ENCODE data around the gene ERICH4. TPM values are rescaled to one million over a fixed set of nuclear protein-coding genes. Genes with fewer than 3 reads are reported as not detected.
A peak's percentile ranks its signal among the peaks of the same experiment; 100 is the strongest.

ERICH4 gene
- total and polyA plus RNA-seq, 9 of the 15 experiments (the other 6 are each of a cell fraction or from before 2014, with no cell fraction given) = not detected

GRCh38 chr19:41397086-41398049, 45.6 kb upstream of the ERICH4 start, which contains the start of the genes BCKDHA and EXOSC5 (continued):
- TF ChIP-seq, protein P1, sequence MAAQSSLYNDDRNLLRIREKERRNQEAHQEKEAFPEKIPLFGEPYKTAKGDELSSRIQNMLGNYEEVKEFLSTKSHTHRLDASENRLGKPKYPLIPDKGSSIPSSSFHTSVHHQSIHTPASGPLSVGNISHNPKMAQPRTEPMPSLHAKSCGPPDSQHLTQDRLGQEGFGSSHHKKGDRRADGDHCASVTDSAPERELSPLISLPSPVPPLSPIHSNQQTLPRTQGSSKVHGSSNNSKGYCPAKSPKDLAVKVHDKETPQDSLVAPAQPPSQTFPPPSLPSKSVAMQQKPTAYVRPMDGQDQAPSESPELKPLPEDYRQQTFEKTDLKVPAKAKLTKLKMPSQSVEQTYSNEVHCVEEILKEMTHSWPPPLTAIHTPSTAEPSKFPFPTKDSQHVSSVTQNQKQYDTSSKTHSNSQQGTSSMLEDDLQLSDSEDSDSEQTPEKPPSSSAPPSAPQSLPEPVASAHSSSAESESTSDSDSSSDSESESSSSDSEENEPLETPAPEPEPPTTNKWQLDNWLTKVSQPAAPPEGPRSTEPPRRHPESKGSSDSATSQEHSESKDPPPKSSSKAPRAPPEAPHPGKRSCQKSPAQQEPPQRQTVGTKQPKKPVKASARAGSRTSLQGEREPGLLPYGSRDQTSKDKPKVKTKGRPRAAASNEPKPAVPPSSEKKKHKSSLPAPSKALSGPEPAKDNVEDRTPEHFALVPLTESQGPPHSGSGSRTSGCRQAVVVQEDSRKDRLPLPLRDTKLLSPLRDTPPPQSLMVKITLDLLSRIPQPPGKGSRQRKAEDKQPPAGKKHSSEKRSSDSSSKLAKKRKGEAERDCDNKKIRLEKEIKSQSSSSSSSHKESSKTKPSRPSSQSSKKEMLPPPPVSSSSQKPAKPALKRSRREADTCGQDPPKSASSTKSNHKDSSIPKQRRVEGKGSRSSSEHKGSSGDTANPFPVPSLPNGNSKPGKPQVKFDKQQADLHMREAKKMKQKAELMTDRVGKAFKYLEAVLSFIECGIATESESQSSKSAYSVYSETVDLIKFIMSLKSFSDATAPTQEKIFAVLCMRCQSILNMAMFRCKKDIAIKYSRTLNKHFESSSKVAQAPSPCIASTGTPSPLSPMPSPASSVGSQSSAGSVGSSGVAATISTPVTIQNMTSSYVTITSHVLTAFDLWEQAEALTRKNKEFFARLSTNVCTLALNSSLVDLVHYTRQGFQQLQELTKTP (IDR thresholded peaks at IDR 0.05; ENCODE audit: low read depth in 1 of 2, partially characterized antibody in 2 of 2) = peak in 1 of 2 experiments; percentile 78
- TF ChIP-seq, protein P2, sequence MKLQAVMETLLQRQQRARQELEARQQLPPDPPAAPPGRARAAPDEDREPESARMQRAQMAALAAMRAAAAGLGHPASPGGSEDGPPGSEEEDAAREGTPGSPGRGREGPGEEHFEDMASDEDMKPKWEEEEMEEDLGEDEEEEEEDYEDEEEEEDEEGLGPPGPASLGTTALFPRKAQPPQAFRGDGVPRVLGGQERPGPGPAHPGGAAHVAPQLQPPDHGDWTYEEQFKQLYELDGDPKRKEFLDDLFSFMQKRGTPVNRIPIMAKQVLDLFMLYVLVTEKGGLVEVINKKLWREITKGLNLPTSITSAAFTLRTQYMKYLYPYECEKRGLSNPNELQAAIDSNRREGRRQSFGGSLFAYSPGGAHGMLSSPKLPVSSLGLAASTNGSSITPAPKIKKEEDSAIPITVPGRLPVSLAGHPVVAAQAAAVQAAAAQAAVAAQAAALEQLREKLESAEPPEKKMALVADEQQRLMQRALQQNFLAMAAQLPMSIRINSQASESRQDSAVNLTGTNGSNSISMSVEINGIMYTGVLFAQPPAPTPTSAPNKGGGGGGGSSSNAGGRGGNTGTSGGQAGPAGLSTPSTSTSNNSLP (IDR thresholded peaks at IDR 0.05; ENCODE audit: borderline replicate concordance, low read depth, low read length) = peak; percentile 10; the same call in 1 of the 2 replicates
- peak; percentile 16; the same call in 1 of the 2 replicates for TF ChIP-seq CHD2 (IDR thresholded peaks at IDR 0.05; ENCODE audit: low read depth, low read length)
- TF ChIP-seq KDM1A (IDR thresholded peaks at IDR 0.05) = no peak
- TF ChIP-seq RBM25 (IDR thresholded peaks at IDR 0.05; ENCODE audit: low read depth, low read length, severe bottlenecking) = no peak
- peak; percentile 53 for TF ChIP-seq SMAD4 (CRISPR knock-in tag; conservative IDR thresholded peaks at IDR 0.05)
- peak; percentile 80 for TF ChIP-seq RAD51 (IDR thresholded peaks at IDR 0.05; ENCODE audit: borderline replicate concordance, low read depth)
- peak; percentile 85 for TF ChIP-seq ELF2 (CRISPR knock-in tag; IDR thresholded peaks at IDR 0.05)
- TF ChIP-seq, protein P3, sequence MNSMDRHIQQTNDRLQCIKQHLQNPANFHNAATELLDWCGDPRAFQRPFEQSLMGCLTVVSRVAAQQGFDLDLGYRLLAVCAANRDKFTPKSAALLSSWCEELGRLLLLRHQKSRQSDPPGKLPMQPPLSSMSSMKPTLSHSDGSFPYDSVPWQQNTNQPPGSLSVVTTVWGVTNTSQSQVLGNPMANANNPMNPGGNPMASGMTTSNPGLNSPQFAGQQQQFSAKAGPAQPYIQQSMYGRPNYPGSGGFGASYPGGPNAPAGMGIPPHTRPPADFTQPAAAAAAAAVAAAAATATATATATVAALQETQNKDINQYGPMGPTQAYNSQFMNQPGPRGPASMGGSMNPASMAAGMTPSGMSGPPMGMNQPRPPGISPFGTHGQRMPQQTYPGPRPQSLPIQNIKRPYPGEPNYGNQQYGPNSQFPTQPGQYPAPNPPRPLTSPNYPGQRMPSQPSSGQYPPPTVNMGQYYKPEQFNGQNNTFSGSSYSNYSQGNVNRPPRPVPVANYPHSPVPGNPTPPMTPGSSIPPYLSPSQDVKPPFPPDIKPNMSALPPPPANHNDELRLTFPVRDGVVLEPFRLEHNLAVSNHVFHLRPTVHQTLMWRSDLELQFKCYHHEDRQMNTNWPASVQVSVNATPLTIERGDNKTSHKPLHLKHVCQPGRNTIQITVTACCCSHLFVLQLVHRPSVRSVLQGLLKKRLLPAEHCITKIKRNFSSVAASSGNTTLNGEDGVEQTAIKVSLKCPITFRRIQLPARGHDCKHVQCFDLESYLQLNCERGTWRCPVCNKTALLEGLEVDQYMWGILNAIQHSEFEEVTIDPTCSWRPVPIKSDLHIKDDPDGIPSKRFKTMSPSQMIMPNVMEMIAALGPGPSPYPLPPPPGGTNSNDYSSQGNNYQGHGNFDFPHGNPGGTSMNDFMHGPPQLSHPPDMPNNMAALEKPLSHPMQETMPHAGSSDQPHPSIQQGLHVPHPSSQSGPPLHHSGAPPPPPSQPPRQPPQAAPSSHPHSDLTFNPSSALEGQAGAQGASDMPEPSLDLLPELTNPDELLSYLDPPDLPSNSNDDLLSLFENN (IDR thresholded peaks at IDR 0.05; ENCODE audit: low read depth in 2 of 2, low read length in 2 of 2) = no peak
- TF ChIP-seq SMARCC2 (IDR thresholded peaks at IDR 0.05; ENCODE audit: low read depth) = no peak
- TF ChIP-seq, protein P4, sequence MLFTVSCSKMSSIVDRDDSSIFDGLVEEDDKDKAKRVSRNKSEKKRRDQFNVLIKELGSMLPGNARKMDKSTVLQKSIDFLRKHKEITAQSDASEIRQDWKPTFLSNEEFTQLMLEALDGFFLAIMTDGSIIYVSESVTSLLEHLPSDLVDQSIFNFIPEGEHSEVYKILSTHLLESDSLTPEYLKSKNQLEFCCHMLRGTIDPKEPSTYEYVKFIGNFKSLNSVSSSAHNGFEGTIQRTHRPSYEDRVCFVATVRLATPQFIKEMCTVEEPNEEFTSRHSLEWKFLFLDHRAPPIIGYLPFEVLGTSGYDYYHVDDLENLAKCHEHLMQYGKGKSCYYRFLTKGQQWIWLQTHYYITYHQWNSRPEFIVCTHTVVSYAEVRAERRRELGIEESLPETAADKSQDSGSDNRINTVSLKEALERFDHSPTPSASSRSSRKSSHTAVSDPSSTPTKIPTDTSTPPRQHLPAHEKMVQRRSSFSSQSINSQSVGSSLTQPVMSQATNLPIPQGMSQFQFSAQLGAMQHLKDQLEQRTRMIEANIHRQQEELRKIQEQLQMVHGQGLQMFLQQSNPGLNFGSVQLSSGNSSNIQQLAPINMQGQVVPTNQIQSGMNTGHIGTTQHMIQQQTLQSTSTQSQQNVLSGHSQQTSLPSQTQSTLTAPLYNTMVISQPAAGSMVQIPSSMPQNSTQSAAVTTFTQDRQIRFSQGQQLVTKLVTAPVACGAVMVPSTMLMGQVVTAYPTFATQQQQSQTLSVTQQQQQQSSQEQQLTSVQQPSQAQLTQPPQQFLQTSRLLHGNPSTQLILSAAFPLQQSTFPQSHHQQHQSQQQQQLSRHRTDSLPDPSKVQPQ (CRISPR knock-in tag; IDR thresholded peaks at IDR 0.05; ENCODE audit: borderline replicate concordance) = no peak
- 0 out of 2 replicates have a peak, but pooled peaks have one; percentile 11 for TF ChIP-seq ZNF12 (CRISPR knock-in tag; IDR thresholded peaks at IDR 0.05)
- TF ChIP-seq ARNT (IDR thresholded peaks at IDR 0.05) = peak in 1 of 2 experiments; percentile 84; a peak in 2 of 4 replicates
